NT2/D1 (cell line): ENCODE results near the gene CNOT1.

Experiments used
- YY1 ChIP-seq: IDR thresholded peaks from 2 replicates; pipeline ENCODE4 v1.6.1; 2011; ENCODE audit not compliant: insufficient read length, insufficient read depth
- ZNF274 ChIP-seq: IDR thresholded peaks from 2 replicates; pipeline ENCODE4 v1.6.1; 2011; ENCODE audit warnings: mild to moderate bottlenecking, low read depth, low read length

DNA sequence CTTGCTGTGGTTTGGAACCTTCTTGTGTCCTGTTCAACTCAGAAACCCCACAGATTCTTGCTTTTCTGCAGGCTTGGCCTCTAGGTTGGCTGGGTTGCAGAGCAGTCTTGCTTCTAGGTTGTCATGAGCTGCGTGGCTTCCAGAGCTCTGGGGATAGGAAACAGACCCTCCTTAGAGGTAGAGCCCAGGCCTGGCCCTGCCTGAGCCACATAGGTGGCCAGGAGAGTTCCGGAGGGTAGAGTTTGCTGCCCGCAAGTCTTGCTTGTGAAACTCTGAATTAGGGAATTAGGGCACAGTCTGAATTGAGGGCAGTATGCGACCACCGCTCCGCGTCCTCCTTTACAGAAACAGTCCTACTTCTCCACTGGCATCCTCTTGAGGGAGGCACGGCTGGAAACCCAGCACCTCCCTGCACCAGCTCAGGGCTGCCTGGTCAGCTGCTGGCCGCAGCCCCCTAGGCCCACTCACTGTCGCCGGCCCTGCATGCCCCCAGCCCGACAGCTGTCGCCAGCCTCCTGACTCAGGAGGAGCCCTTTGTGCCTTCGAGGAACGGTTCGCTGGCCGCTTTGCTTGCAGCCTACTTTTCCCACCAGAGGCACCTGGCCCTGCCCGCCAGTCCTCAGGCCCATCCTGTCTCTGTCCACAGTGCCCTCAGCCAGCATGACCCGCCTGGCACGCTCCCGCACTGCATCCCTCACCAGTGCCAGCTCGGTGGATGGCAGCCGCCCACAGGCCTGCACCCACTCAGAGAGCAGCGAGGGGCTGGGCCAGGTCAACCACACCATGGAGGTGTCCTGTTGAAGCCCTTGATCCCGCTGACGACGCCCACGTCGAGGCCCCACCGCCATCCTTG is 118.6 kb downstream of the CNOT1 start:
- TF ChIP-seq YY1 (no peak), ZNF274 (no peak)
